Endometrial microvascular endothelial cells (primary cell): ENCODE results near the gene KRT78. TPM values are rescaled to one million over a fixed set of nuclear protein-coding genes. Genes with fewer than 3 reads are reported as not detected.

Experiments
- in situ Hi-C: cut with HindIII; loops from 2 replicates; pipeline ENCODE4 v1.10.0; 2017; ENCODE audit warnings: low sequenced_read_pairs, low pct_unique_long_range_greater_than_20kb; ENCODE audit errors: inconsistent ontology term
- total RNA-seq: library from RNA; depleted of rRNA; stranded (reverse); fragments of >200 nt; gene quantifications from one replicate; pipeline ENCODE4 v1.2.3, GENCODE V29; 2015; ENCODE audit errors: inconsistent ontology term

The KRT78 gene
- total RNA-seq, 1 donor from 2014 or later: not detected

- in situ Hi-C loops: no loop called here
Observed at GRCh38 chr12:52817699-52818238, 31.0 kb downstream of the KRT78 start.

- in situ Hi-C loops: no loop called here
Observed at GRCh38 chr12:52817003-52817698, 31.6 kb downstream of the KRT78 start.

GRCh38 chr12:52815676-52816588, 32.9 kb downstream of the KRT78 start:
- in situ Hi-C loops: no loop called here

- in situ Hi-C loops: no loop called here
Observed at GRCh38 chr12:52815161-52815560, 33.6 kb downstream of the KRT78 start.

GRCh38 chr12:52814710-52815155, 34.1 kb downstream of the KRT78 start:
- in situ Hi-C loops: no loop called here

- in situ Hi-C loops: no loop called here
Observed at GRCh38 chr12:52813885-52814709, 34.7 kb downstream of the KRT78 start, which contains the start of gene KRT4. TSS of gene KRT4 (minus strand) at chr12:52814116. CDS start at chr12:52814058, 58 bp downstream.

GRCh38 chr12:52813203-52813819, 35.5 kb downstream of the KRT78 start:
- in situ Hi-C loops: no loop called here

GRCh38 chr12:52812749-52813148, 36.0 kb downstream of the KRT78 start:
- in situ Hi-C loops: no loop called here

GRCh38 chr12:52812073-52812400, 36.8 kb downstream of the KRT78 start:
- in situ Hi-C loops: no loop called here

- in situ Hi-C loops: no loop called here
Observed at GRCh38 chr12:52811191-52812072, 37.4 kb downstream of the KRT78 start.

GRCh38 chr12:52810554-52810953, 38.2 kb downstream of the KRT78 start:
- in situ Hi-C loops: no loop called here

- in situ Hi-C loops: no loop called here
Observed at GRCh38 chr12:52809166-52809565, 39.6 kb downstream of the KRT78 start.

GRCh38 chr12:52808573-52809160, 40.1 kb downstream of the KRT78 start:
- in situ Hi-C loops: no loop called here

- in situ Hi-C loops: no loop called here
Observed at GRCh38 chr12:52807544-52808470, 41.0 kb downstream of the KRT78 start.

GRCh38 chr12:52806821-52807543, 41.8 kb downstream of the KRT78 start:
- in situ Hi-C loops: no loop called here
